Neural cell (in vitro differentiated cells): ENCODE measurements around the gene FSCN2. TPM values are rescaled to one million over a fixed set of nuclear protein-coding genes. Genes with fewer than 3 reads are reported as not detected.

Experiments
- H2AFZ ChIP-seq: fragments of 200-600, 300-800 bp; sonication (generic), shearing (Covaris generic); 2 replicates; pipeline ENCODE4 v1.6.0; 2014; ENCODE audit warnings: low read depth, mild to moderate bottlenecking, antibody characterized with exemption, low read length, moderate library complexity
- H3F3A ChIP-seq: fragments of 200-600 bp; shearing (Covaris generic); 2 replicates; pipeline ENCODE4 v1.6.1; 2016; ENCODE audit warnings: mild to moderate bottlenecking, moderate library complexity, mixed read lengths, antibody characterized with exemption, low read length; ENCODE audit not compliant: insufficient read depth, poor library complexity, severe bottlenecking
- H3K27ac ChIP-seq: fragments of 200-600, 300-800 bp; sonication (generic), shearing (Covaris generic); 2 replicates; pipeline ENCODE4 v1.5.1; 2014; ENCODE audit warnings: mild to moderate bottlenecking, low read length, moderate library complexity
- H3K27me3 ChIP-seq: fragments of 300-800, 200-600 bp; sonication (generic), shearing (Covaris generic); 2 replicates; pipeline ENCODE4 v1.6.0; 2014; ENCODE audit warnings: mild to moderate bottlenecking, low read depth, low read length, moderate library complexity; ENCODE audit not compliant: insufficient read depth
- H3K36me3 ChIP-seq: fragments of 300-800, 200-600 bp; sonication (generic), shearing (Covaris generic); 2 replicates; pipeline ENCODE4 v1.5.1; 2014; ENCODE audit warnings: mild to moderate bottlenecking, antibody characterized with exemption, low read length, moderate library complexity; ENCODE audit not compliant: insufficient read depth
- H3K4me2 ChIP-seq: fragments of 300-800, 200-600 bp; sonication (generic), shearing (Covaris generic); 2 replicates; pipeline ENCODE4 v1.6.0; 2014; ENCODE audit warnings: mild to moderate bottlenecking, low read length
- H3K4me3 ChIP-seq: fragments of 300-800, 200-600 bp; sonication (generic), shearing (Covaris generic); 2 replicates; pipeline ENCODE4 v1.5.1; 2014; ENCODE audit warnings: mild to moderate bottlenecking, low read length, moderate library complexity
- H3K79me2 ChIP-seq: fragments of 200-600 bp; shearing (Covaris generic); replicated peaks from 2 replicates; pipeline ENCODE4 v1.6.0; 2014; ENCODE audit warnings: mild to moderate bottlenecking, low read length, moderate library complexity; ENCODE audit not compliant: insufficient read depth
- H3K9ac ChIP-seq: fragments of 300-800, 200-600 bp; sonication (generic), shearing (Covaris generic); 2 replicates; pipeline ENCODE4 v1.6.1; 2016; ENCODE audit warnings: mild to moderate bottlenecking, low read length, mixed read lengths
- H3K9me2 ChIP-seq: fragments of 200-600 bp; shearing (Covaris generic); 2 replicates; pipeline ENCODE4 v1.6.1; 2016; ENCODE audit warnings: mild to moderate bottlenecking, low read length, mixed read lengths; ENCODE audit not compliant: insufficient read depth
- H3K9me3 ChIP-seq: fragments of 200-600, 300-800 bp; sonication (generic), shearing (Covaris generic); 2 replicates; pipeline ENCODE4 v1.6.1; 2016; ENCODE audit warnings: mild to moderate bottlenecking, mixed run types, low read length, moderate library complexity, mixed read lengths
- H4K20me1 ChIP-seq: fragments of 200-600 bp; shearing (Covaris generic); 2 replicates; pipeline ENCODE4 v1.6.1; 2016; ENCODE audit warnings: mild to moderate bottlenecking, mixed run types; ENCODE audit not compliant: insufficient read depth
- EP300 ChIP-seq: fragments of 450-650 bp; conservative IDR thresholded peaks from 2 replicates; pipeline ENCODE4 v1.6.1; 2014; ENCODE audit warnings: antibody characterized with exemption, mild to moderate bottlenecking, moderate library complexity; ENCODE audit not compliant: poor library complexity, severe bottlenecking
- EZH2 ChIP-seq: fragments of 200-600, 300-800 bp; shearing (Covaris generic), sonication (generic); IDR thresholded peaks from 2 replicates; pipeline ENCODE4 v1.6.1; 2014; ENCODE audit warnings: antibody characterized with exemption, low read length, borderline replicate concordance, mild to moderate bottlenecking; ENCODE audit not compliant: insufficient read depth, poor library complexity, severe bottlenecking
- MXI1 ChIP-seq: fragments of 450-650 bp; conservative IDR thresholded peaks from 2 replicates; pipeline ENCODE4 v1.6.1; 2014; ENCODE audit warnings: antibody characterized with exemption, mild to moderate bottlenecking; ENCODE audit not compliant: poor library complexity, severe bottlenecking
- POLR2AphosphoS5 ChIP-seq: IDR thresholded peaks from 2 replicates; pipeline ENCODE4 v1.6.1; 2012
- RAD21 ChIP-seq: fragments of 450-650 bp; conservative IDR thresholded peaks from 2 replicates; pipeline ENCODE4 v1.6.1; 2014; ENCODE audit warnings: antibody characterized with exemption, mild to moderate bottlenecking, moderate library complexity
- SMC3 ChIP-seq: fragments of 450-650 bp; conservative IDR thresholded peaks from 2 replicates; pipeline ENCODE4 v1.6.1; 2014; ENCODE audit warnings: antibody characterized with exemption, mild to moderate bottlenecking, moderate library complexity; ENCODE audit not compliant: poor library complexity
- TAF1 ChIP-seq: IDR thresholded peaks from 2 replicates; pipeline ENCODE4 v1.6.1; 2012; ENCODE audit warnings: low read depth
- polyA plus RNA-seq: library from polyadenylated mRNA; depleted of rRNA; stranded (reverse); fragments of >200 nt; gene quantifications from 2 replicates; pipeline ENCODE4 v1.2.3, GENCODE V29; 2014
- TF ChIP-seq, protein P1 (sequence below): fragments of 450-650 bp; IDR thresholded peaks from 2 replicates; pipeline ENCODE4 v1.5.1; 2014; ENCODE audit warnings: antibody characterized with exemption, mild to moderate bottlenecking, moderate library complexity; ENCODE audit not compliant: poor library complexity, severe bottlenecking
- TF ChIP-seq, protein P2 (sequence below): IDR thresholded peaks from 2 replicates; pipeline ENCODE4 v1.6.1; 2012; ENCODE audit warnings: borderline replicate concordance

The FSCN2 gene
- polyA plus RNA-seq, 1 donor from 2014 or later = 4.8 TPM

DNA sequence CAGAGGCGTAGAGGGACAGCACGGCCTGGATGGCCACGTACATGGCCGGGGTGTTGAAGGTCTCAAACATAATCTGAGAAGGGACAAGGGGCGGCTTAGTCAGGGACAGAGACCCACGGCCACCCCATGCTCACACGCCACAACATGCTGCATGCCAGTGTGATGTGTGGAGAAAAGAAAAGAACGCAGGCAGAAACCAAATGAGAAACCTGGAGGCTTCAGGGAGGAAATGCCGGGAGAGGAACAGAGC is 16.7 kb upstream of the FSCN2 start (continued):
- TF ChIP-seq, protein P1, sequence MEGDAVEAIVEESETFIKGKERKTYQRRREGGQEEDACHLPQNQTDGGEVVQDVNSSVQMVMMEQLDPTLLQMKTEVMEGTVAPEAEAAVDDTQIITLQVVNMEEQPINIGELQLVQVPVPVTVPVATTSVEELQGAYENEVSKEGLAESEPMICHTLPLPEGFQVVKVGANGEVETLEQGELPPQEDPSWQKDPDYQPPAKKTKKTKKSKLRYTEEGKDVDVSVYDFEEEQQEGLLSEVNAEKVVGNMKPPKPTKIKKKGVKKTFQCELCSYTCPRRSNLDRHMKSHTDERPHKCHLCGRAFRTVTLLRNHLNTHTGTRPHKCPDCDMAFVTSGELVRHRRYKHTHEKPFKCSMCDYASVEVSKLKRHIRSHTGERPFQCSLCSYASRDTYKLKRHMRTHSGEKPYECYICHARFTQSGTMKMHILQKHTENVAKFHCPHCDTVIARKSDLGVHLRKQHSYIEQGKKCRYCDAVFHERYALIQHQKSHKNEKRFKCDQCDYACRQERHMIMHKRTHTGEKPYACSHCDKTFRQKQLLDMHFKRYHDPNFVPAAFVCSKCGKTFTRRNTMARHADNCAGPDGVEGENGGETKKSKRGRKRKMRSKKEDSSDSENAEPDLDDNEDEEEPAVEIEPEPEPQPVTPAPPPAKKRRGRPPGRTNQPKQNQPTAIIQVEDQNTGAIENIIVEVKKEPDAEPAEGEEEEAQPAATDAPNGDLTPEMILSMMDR = no peak
- TF ChIP-seq SMC3 = no peak

DNA sequence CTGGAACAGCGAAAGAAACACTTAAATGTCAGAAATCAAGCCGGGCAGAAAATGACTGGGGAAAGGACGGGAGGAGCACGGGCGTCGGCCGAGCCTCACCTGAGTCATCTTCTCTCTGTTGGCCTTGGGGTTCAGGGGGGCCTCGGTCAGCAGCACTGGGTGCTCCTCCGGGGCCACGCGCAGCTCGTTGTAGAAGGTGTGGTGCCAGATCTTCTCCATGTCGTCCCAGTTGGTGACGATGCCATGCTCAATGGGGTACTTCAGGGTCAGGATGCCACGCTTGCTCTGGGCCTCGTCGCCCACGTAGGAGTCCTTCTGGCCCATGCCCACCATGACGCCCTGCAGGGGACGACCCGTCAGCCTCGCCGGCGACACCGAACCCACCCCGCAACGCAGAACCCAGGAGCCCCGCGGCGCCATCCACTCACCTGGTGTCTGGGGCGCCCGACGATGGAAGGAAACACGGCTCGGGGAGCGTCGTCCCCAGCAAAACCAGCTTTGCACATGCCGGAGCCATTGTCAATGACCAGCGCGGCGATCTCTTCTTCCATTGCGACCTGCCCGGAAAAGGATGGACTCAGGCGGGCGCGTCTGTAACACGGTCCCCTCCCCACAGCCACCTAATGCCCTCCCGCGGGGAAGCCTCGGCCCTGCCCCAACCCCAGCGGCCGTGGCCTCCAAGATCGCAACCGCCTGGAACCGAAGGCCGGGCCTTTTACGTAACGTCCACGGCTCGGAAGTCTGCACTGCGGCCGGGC is 16.2 kb upstream of the FSCN2 start:
- H2AFZ ChIP-seq = no peak overlapping the region
- H3K36me3 ChIP-seq = peaks cover 31% of the 10 kb centered on the region
- no peaks in the 10 kb centered on the region for H3K9me2 ChIP-seq
- H3K4me3 ChIP-seq = peak overlapping the region; percentile 99
- peaks cover 79% of the 10 kb centered on the region for H3K79me2 ChIP-seq
- H3K4me2 ChIP-seq = no peak overlapping the region
- H3K27ac ChIP-seq = peak overlapping the region; percentile 96
- peaks cover 49% of the 10 kb centered on the region for H4K20me1 ChIP-seq
- TF ChIP-seq POLR2AphosphoS5 = peak; percentile 75
- TF ChIP-seq, protein P2, sequence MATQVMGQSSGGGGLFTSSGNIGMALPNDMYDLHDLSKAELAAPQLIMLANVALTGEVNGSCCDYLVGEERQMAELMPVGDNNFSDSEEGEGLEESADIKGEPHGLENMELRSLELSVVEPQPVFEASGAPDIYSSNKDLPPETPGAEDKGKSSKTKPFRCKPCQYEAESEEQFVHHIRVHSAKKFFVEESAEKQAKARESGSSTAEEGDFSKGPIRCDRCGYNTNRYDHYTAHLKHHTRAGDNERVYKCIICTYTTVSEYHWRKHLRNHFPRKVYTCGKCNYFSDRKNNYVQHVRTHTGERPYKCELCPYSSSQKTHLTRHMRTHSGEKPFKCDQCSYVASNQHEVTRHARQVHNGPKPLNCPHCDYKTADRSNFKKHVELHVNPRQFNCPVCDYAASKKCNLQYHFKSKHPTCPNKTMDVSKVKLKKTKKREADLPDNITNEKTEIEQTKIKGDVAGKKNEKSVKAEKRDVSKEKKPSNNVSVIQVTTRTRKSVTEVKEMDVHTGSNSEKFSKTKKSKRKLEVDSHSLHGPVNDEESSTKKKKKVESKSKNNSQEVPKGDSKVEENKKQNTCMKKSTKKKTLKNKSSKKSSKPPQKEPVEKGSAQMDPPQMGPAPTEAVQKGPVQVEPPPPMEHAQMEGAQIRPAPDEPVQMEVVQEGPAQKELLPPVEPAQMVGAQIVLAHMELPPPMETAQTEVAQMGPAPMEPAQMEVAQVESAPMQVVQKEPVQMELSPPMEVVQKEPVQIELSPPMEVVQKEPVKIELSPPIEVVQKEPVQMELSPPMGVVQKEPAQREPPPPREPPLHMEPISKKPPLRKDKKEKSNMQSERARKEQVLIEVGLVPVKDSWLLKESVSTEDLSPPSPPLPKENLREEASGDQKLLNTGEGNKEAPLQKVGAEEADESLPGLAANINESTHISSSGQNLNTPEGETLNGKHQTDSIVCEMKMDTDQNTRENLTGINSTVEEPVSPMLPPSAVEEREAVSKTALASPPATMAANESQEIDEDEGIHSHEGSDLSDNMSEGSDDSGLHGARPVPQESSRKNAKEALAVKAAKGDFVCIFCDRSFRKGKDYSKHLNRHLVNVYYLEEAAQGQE = peak; percentile 60
- no peak for TF ChIP-seq SMC3
- TF ChIP-seq MXI1 = peak; percentile 46
- no peaks in the 10 kb centered on the region for H3K27me3 ChIP-seq
- H3K9ac ChIP-seq = peak overlapping the region; percentile 99
- no peaks in the 10 kb centered on the region for H3K9me3 ChIP-seq
- H3F3A ChIP-seq = peaks cover 16% of the 10 kb centered on the region

DNA sequence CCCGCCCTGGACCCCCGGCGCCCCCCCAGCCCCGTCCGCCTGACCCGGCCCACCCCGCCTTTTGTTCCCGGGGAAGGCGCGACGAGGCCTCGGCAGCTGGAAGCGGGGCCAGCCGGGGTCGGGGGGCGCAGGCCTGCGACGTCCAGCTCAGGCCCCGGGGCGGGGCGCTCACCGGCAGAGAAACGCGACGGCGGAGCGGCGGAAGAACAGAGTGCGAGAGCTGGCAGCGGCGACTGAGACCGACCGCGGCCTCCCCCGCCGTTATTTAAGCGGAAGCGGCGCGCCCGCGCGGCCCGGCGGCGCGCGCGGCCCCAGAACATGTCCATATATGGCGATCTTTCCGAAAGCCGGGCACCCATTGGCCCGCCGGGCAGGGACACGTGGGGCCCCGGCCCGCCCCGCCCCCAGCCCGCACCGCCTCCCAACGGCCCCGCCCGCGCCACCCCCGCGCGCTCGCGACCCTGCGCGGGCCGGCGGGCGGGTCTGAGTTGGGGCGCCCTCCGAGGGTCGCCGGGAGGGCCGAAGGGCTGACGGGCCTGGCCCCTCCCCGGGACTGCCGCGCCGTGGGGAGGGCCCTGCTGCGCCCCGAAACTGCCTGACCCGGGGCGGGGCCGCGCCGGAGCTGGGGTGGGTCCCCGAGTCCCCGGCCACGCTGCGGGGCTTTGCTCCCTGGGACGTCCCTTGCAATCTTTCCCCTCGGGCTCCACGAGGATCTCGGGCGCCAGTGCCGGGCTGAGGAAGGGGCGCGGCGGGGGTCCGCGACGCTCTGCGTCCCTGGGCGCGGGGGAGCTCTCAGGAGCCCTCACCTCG is 15.4 kb upstream of the FSCN2 start, which contains the start of gene ACTG1:
Gene ACTG1, minus strand, starts transcription at position 238 of the 810 bp plus-strand sequence. CDS start 445 bp downstream, outside the sequence.
- TF ChIP-seq MXI1 = no peak
- peak; percentile 58 for TF ChIP-seq EP300
- TF ChIP-seq, protein P2 = peak; percentile 81
- TF ChIP-seq, protein P1 = no peak
- TF ChIP-seq TAF1 = peak; percentile 94
- no peak for TF ChIP-seq RAD21
- TF ChIP-seq EZH2 = no peak
- peak; percentile 98 for TF ChIP-seq POLR2AphosphoS5
- no peak for TF ChIP-seq SMC3
- peaks cover 16% of the 10 kb centered on the region for H3F3A ChIP-seq
- H3K9me3 ChIP-seq = no peaks in the 10 kb centered on the region
- H2AFZ ChIP-seq = no peak within 1 kb of the TSS
- peak within 1 kb of the TSS; percentile 99 for H3K27ac ChIP-seq
- H3K27me3 ChIP-seq = no peaks in the 10 kb centered on the region
- H3K79me2 ChIP-seq = peaks cover 78% of the 10 kb centered on the region
- H3K9ac ChIP-seq = peak within 1 kb of the TSS; percentile 99
- H4K20me1 ChIP-seq = peaks cover 45% of the 10 kb centered on the region
- peak within 1 kb of the TSS; percentile 94 for H3K4me2 ChIP-seq
- H3K4me3 ChIP-seq = peak within 1 kb of the TSS; percentile 99
- H3K9me2 ChIP-seq = no peaks in the 10 kb centered on the region
- peaks cover 31% of the 10 kb centered on the region for H3K36me3 ChIP-seq
